GM10266 (cell line): Measurements from ENCODE around the gene FGF13.

Experiments
- DNase-seq: peaks from one replicate; pipeline ENCODE4 v3.0.0; 2012; ENCODE audit errors: extremely low spot score
- CTCF ChIP-seq: IDR thresholded peaks from 2 replicates; pipeline ENCODE4 v1.5.1; 2012; ENCODE audit warnings: mild to moderate bottlenecking, low read depth; ENCODE audit not compliant: control insufficient read depth, insufficient read depth; ENCODE audit errors: missing control alignments

Gene FGF13

GRCh38 chrX:138711399-138712347, at the start of gene FGF13:
Gene FGF13 (minus strand): TSS chrX:138711717. CDS start chrX:138711003, 714 bp downstream.
- DNase-seq = no peak

GRCh38 chrX:138759217-138759943, 47.9 kb upstream of the FGF13 start:
- no peak for DNase-seq
- TF ChIP-seq CTCF = no peak

More at GRCh38 chrX:138711399-138712347, at the start of gene FGF13:
- TF ChIP-seq CTCF = no peak

- no peak for DNase-seq
Measured at GRCh38 chrX:138756234-138756633, 44.7 kb upstream of the FGF13 start.

GRCh38 chrX:138754861-138755260, 43.3 kb upstream of the FGF13 start:
- DNase-seq = no peak
- TF ChIP-seq CTCF = no peak

More at GRCh38 chrX:138756234-138756633, 44.7 kb upstream of the FGF13 start:
- no peak for TF ChIP-seq CTCF

- no peak for DNase-seq
- TF ChIP-seq CTCF = peak; percentile 30
Measured at GRCh38 chrX:138748480-138748879, 37.0 kb upstream of the FGF13 start.

GRCh38 chrX:138745196-138745595, 33.7 kb upstream of the FGF13 start:
- DNase-seq = peak; percentile 3
- TF ChIP-seq CTCF = peak; percentile 59
